G401 (cell line): ENCODE data around the gene SIMC1. TPM values are rescaled to one million over a fixed set of nuclear protein-coding genes. Genes with fewer than 3 reads are reported as not detected.
A peak's percentile ranks its signal among the peaks of the same experiment; 100 is the strongest.

Experiments
- DNase-seq: peaks from one replicate; pipeline ENCODE4 v3.0.0-alpha.2; 2015; ENCODE audit warnings: low spot score
- in situ Hi-C: cut with HindIII; loops from 2 replicates; pipeline ENCODE4 v1.10.0; 2016; ENCODE audit warnings: low sequenced_read_pairs, mixed read lengths
- total RNA-seq: library from RNA; depleted of rRNA; stranded (reverse); fragments of >200 nt; shearing (Covaris generic); gene quantifications from 2 replicates; pipeline ENCODE4 v1.2.3, GENCODE V29; 2014

The SIMC1 gene
- total RNA-seq, 1 experiment from 2014 or later = 11.8 TPM

- in situ Hi-C loops = no loop called here
- no peak for DNase-seq
These were observed 144.5 kb downstream of the SIMC1 start for GRCh38 chr5:176382721-176383120.

GRCh38 chr5:176383248-176383905 is 145.2 kb downstream of the SIMC1 start:
- in situ Hi-C loops = no loop called here

GRCh38 chr5:176383961-176384360 is 145.7 kb downstream of the SIMC1 start:
- in situ Hi-C loops = no loop called here
- DNase-seq = no peak

More at GRCh38 chr5:176383248-176383905, 145.2 kb downstream of the SIMC1 start:
- no peak for DNase-seq

GRCh38 chr5:176384366-176384930 is 146.2 kb downstream of the SIMC1 start:
- in situ Hi-C loops = no loop called here
- DNase-seq = no peak

GRCh38 chr5:176384991-176385390 is 146.8 kb downstream of the SIMC1 start:
- in situ Hi-C loops = no loop called here

GRCh38 chr5:176386491-176386890 is 148.3 kb downstream of the SIMC1 start:
- in situ Hi-C loops = no loop called here
- no peak for DNase-seq

More at GRCh38 chr5:176384991-176385390, 146.8 kb downstream of the SIMC1 start:
- no peak for DNase-seq

- DNase-seq = no peak
- in situ Hi-C loops = no loop called here
These were observed 149.2 kb downstream of the SIMC1 start for GRCh38 chr5:176387384-176387925.

- no peak for DNase-seq
- in situ Hi-C loops = no loop called here
These were observed 149.8 kb downstream of the SIMC1 start for GRCh38 chr5:176388003-176388443.

GRCh38 chr5:176388444-176389134 is 150.4 kb downstream of the SIMC1 start, which contains the start of the genes HIGD2A and NOP16:
Gene HIGD2A (plus strand): TSS chr5:176388751. CDS start chr5:176388820, 69 bp downstream.
Gene NOP16 (minus strand): TSS chr5:176388598. CDS start chr5:176388539, 59 bp downstream.
- peak; percentile 99 for DNase-seq
- in situ Hi-C loops = no loop called here

- in situ Hi-C loops = no loop called here
- DNase-seq = no peak
These were observed 151.2 kb downstream of the SIMC1 start for GRCh38 chr5:176389135-176390123.

GRCh38 chr5:176391479-176391878 is 153.3 kb downstream of the SIMC1 start:
- no peak for DNase-seq
- in situ Hi-C loops = no loop called here

- in situ Hi-C loops = no loop called here
- DNase-seq = no peak
These were observed 153.8 kb downstream of the SIMC1 start for GRCh38 chr5:176391999-176392398.

GRCh38 chr5:176392526-176392925 is 154.3 kb downstream of the SIMC1 start:
- no peak for DNase-seq
- in situ Hi-C loops = no loop called here

GRCh38 chr5:176394096-176394495 is 155.9 kb downstream of the SIMC1 start:
- in situ Hi-C loops = no loop called here
- no peak for DNase-seq

GRCh38 chr5:176394881-176395675 is 156.9 kb downstream of the SIMC1 start:
- DNase-seq = no peak
- in situ Hi-C loops = no loop called here
